Amniotic epithelial cell (primary cell): ENCODE measurements around the gene SERTAD2.
A peak's percentile ranks its signal among the peaks of the same experiment; 100 is the strongest.

Experiments used
- DNase-seq: peaks from one replicate; pipeline ENCODE4 v3.0.0-alpha.2; 2010; ENCODE audit warnings: low read depth

Gene SERTAD2

DNA sequence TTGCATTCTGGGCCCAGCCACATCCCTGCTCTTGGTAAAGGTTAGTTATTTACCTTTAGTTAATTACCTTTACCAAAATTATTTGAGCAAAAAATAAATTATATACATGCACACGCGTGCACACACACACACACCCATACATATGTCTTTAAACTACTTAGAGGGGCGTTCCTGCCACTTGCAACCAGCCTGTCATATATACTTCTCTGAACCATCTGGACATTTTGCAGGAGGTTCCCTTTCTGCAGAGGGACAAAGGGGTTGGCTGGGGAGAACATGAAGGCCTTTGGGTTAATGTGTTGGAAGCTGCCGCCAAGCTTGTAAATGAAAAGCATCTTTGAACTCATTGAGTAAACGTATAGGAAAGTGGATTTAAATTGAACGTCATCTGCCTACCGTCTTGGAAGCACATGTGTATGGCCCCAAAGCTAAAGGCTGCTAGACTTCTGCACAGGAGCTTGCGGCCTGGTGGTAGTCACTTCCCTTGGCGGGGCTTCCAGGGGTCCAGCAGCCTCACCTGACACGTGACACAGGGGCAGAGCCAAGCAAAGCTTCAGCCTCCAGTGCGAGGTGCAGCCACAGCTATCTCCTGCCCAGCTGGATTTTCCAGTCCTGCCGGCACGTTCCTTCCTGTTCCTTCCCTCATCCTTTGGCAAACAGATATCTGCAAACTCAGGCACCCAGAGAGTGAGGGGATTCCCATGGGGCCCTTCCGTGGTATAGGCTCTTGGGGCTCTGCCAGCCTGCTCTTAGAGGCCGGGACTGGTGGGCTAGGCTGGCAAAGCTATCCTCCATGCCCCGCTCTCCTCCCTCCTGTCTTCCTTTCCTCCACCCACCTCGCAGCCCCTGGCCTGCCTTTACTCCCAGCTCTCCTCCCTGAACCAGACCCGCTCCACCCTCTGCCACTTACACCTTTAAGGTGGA is 46.1 kb downstream of the SERTAD2 start:
- DNase-seq = no peak

- no peak for DNase-seq
These were observed 47.0 kb downstream of the SERTAD2 start for GRCh38 chr2:64606479-64607363.

GRCh38 chr2:64605991-64606478 is 47.7 kb downstream of the SERTAD2 start:
- DNase-seq = no peak

DNA sequence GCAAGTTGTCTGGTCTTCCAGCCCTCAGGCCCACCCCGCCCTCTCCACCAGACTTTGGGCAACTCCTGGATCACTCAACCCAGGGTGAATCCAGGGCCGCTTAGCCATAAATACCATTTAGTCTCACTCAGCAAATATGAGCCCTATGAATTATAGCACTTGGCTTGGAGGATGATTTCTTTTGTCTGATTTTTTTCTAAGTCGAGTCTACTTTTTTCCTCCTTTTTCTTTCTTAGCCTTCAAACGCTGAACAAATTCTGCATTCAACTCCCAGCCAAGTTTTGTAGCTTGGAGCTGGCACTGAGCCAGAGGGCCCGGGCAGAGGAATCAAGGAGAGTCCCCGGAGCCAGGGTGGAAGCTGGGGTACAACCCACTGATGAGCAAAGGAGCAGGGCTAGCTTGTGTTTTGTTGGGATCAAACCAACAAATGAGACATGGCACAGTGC is 48.7 kb downstream of the SERTAD2 start:
- DNase-seq = peak; percentile 76

GRCh38 chr2:64604155-64604554 is 49.6 kb downstream of the SERTAD2 start:
- no peak for DNase-seq

DNA sequence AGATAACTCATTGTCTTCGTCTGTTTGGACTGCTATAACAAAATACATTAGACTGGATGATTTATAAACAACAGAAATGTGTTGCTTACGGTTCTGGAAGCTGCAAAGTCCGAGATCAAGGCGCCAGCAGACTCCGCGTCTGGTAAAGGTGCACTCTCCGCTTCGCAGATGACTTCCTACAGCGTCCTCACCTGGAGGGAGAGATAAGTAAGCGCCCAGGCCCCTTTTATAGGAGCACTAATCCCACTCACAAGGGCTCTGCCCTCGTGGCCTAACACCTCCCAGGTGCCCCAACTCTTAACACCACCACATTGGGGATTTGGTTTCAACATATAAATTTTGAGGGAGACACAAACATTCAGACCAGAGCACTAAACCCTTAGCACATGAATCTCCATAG is 51.3 kb downstream of the SERTAD2 start:
- DNase-seq = no peak

DNA sequence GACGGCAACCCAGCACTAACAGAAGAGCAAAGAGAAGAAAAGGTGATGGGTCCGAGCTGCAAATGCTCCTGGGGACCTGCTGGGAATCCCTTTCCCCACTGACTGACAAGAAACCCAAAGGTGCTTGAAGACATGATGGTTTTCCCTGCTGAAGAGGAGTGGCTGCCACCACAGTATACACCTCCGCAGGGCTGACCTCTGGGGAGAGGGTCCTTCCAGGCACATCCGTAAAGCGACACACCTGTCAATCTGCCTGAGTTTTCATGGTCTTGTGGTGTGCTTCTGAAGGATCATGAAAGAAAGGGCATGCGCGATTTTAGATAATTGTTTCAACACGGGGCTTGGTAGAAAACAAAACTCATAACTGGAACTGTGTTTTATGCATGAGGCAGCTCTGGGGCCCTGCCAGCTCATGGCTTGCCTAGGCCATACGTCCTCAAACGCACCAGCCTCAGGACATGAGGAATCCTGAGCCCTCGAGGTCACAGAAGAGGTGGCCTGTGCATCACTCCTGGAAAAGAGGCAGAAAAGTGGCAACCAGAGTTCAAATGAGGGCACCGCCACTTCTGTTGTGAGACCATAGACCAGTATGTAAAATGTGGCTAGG is 51.8 kb downstream of the SERTAD2 start:
- DNase-seq = no peak

GRCh38 chr2:64601034-64601754 is 52.5 kb downstream of the SERTAD2 start:
- no peak for DNase-seq

GRCh38 chr2:64599469-64599868 is 54.2 kb downstream of the SERTAD2 start:
- no peak for DNase-seq

DNA sequence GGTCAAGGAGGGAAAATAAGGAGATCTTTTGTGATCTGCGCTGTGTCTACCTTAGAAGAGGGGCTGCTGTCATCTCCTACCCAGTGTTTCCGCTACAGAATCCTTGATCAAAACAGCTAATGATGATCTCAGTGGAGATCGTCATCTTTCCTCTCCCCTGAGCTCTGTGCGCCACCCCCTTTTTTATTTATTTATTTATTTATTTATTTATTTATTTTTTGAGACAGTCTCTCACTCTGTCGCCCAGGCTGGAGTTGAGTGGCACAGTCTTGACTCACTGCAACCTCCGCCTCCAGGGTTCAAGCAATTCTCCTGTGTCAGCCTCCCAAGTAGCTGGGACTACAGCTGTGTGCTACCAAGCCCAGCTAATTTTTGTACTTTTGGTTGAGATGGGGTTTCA is 55.5 kb downstream of the SERTAD2 start:
- DNase-seq = no peak

DNA sequence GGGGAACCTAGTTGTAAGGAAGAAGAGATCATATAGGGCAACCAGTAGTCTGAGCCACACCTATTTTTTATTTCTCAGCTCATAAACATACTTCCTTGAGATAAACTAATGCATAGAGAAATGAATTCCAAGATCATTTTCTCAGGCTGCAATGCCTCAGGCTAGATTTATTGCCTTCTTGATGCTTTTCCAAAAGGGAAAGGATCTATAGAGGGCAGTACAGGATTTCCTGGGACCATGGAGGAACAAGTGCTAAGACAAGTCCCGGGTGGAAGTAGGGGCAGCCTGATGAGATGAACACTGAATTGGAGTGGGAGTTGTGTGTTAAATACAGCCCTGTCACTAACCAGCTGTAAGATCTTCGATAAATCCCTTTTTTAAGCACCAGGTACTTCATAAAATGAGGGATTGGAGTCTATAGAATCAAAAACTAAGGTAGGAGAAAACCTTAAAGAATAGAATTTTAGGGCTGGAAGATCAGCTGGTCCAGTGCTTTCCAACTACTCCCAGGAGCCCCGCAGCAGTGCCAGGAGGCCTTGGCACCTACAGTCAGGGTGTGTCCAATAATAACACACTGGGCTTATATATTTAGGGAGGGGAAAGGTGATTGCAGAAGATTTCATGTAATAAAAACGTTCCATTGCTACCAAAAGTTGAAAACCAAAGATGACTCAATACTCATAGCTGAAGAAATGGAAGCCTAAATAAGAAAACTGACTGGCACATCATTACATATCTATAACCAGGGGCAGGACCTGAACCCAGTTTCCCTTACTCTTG is 58.1 kb downstream of the SERTAD2 start:
- peak; percentile 42 for DNase-seq

DNA sequence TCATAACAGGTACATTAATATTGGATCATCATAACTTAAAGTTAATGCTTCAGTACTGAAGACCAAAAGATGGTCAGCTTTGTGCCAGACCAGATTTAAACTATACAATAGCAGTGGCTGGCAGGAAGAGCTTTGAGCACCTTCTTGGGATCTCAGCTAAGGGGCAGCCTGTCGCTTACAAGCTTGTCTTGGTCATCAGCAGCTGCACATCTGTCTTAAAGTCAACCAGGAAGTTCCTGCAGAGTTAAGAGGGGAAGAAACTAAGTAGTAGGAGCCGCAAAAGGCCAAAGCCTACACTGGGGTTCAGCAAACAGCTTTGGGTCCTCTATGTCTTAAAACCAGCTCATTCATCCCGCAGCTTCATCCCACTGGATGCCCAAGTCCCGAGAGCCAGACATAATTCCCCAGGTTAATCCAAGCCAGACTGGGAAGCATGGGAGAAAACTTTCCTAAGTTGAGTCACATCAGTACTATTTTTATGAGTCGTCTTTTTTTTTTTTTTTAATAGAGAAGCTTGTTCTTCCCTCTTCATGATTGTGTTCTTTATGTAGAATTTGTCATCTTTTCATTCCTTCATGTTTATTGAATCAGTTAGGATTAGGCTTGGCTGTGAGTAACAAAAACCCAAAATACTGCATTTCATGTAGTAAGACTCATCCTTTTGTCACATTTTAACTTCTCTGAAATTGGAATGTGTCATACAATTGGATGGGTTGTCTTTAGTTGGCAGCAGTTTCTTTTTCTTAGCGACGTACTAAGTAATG is 59.3 kb downstream of the SERTAD2 start:
- DNase-seq = peak; percentile 16

- peak; percentile 32 for DNase-seq
These were observed 60.6 kb downstream of the SERTAD2 start for GRCh38 chr2:64593035-64593655.

GRCh38 chr2:64591188-64591587 is 62.5 kb downstream of the SERTAD2 start:
- DNase-seq = no peak

DNA sequence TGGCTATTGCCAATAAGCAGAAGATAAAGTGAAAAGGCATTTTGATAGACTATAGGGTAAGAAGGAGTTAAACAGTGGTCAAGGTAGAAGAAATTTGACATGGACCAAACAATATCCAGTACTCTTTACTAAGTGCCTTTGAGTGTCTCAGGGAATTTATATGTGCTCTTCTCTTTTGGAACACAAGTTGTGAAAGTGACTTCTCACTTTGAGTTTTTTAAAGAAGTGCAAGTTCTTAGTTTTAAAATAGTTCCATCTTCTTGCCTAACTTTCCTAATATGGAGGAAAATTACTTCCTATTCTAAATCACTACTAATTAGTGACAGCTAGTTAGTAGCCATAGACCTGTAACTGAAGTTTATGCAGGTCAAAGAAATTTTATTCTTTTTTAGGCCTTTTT is 66.2 kb downstream of the SERTAD2 start:
- DNase-seq = no peak

DNA sequence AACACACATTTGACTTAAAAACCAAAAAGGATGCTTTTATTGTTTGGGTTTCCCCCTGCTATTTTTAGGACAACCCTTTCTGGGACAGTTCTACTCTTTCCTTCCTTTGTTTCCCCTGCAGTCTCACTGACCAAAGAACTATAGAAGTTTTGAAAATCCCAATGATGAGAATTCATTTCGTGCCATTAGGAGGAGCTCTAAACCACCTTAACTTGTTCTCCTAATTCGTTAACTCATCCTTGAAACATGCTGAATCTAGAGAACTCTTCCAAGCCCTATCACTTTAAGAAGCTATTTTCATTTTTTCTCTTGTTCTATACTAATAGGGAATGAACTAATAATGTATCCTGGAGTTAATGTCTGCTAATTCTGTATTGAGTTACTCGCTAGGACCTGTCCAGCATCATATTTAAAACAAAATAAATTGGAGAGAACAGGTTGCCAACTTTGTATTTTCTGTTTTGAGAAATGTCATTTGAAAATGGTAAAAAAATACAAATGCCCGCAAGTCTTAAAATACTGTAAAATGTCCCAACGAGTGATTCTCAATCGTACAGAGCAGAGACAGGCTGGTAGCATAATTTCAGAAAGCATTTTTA is 66.7 kb downstream of the SERTAD2 start:
- peak; percentile 61 for DNase-seq

DNA sequence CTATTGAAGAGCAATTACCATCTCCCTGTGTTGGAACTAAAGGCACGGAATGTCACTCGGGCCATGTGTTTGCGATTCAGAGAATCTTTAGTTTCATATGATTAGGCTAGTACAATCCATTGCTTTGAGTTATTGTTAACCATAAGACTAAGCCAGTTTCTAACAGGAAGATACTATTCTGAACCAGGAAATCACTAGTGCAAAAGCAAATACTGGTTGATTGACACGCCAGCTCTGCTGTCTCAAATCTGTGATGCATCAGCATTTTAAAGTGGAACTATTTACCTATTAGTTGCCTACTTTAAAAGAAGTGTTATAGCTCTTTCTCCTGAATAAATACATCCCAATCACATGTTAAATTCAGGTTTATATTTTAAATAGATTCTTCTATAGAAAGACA is 67.7 kb downstream of the SERTAD2 start:
- DNase-seq = no peak

DNA sequence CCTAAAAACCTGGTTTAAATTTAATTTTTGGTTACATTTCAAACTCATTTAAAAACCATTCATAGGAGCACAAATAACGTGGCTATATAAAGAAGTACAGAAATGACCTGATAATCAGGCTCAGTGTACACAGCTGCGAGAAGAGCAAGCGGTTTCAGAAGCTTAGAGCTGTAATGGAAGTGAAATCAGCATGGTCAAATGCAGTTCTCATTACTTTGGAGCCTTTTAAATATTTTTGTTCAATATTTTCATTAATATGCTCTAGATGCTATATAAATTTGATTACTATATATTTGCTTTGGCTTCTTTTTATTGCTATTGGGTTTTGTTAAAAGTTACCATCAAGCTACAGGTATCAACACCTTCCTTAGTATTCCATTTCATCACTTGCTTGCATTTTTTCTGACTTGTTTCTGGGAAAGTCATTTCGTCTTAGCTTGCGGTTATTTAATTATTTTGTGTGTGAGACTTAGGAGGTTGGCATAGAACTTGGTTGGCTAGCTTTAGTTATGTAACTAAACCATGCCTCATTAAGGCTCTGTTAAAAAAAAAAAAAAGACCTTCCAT is 70.9 kb downstream of the SERTAD2 start:
- no peak for DNase-seq
